HCT116 (cell line): Measurements from ENCODE around the gene IL6ST. TPM values are rescaled to one million over a fixed set of nuclear protein-coding genes. Genes with fewer than 3 reads are reported as not detected.

Experiments used
- ATAC-seq: fragments of 200-7000 bp; cut with Tn5 transposase; 2 replicates; pipeline ENCODE4 v1.9.1; 2020; ENCODE audit warnings: mild to moderate bottlenecking, moderate library complexity
- BruUV-seq: library from RNA; stranded (reverse); fragments of 400-500 nt; replicated peaks from 2 replicates; lab custom pipeline; 2021; lab: Mats Ljungman, UMichigan
- CTCF ChIA-PET: fragments of 300-600 bp; sonication (Branson Sonifier 250); formaldehyde crosslinking; loops from one replicate; lab custom pipeline; 2021; ENCODE audit warnings: antibody characterized with exemption; lab: Charles Lee
- POLR2A ChIA-PET: fragments of 300-600, 350-600 bp; sonication (Branson Sonifier 250); formaldehyde crosslinking; loops from one replicate; lab custom pipeline; 2021; ENCODE audit warnings: antibody characterized with exemption; lab: Charles Lee
- RAD21 ChIA-PET, 2 experiments: fragments of 300-600 bp; sonication (Branson Sonifier 250); formaldehyde crosslinking; loops; one replicate each; lab custom pipeline; 2023; ENCODE audit warnings: low total read pairs in 2 of 2; ENCODE audit not compliant: uncharacterized antibody in 2 of 2, unreplicated experiment in 2 of 2, low non-redundant PET in 1 of 2; lab: Charles Lee
- DNase-seq: peaks from one replicate; pipeline ENCODE4 v3.0.0-alpha.2; 2010; ENCODE audit warnings: low read depth, low spot score
- H2AFZ ChIP-seq: fragments of 200-600 bp; shearing (Covaris generic), sonication (generic); 2 replicates; pipeline ENCODE4 v1.6.1; 2017; ENCODE audit warnings: low read depth, mixed run types, mixed read lengths, antibody characterized with exemption, low read length; ENCODE audit not compliant: poor library complexity, severe bottlenecking
- H3K27ac ChIP-seq: 2 replicates; pipeline ENCODE4 v1.5.1; 2012; ENCODE audit warnings: low read depth, low read length
- H3K27me3 ChIP-seq: fragments of 200-600 bp; sonication (generic); 2 replicates; pipeline ENCODE4 v1.6.1; 2016; ENCODE audit warnings: mixed run types, low read length, mixed read lengths; ENCODE audit not compliant: insufficient read depth
- H3K36me3 ChIP-seq, 2 experiments: fragments of 200-500 bp in 1 of 2; fragments of 200-600 bp in 1 of 2; sonication (Bioruptor generic) in 1 of 2; sonication (generic) in 1 of 2; 2 replicates each; pipeline versions ENCODE4 v1.5.1 to v1.6.1; 2014 to 2016; ENCODE audit warnings: low read length in 2 of 2, inconsistent platforms in 1 of 2, mixed read lengths in 1 of 2, mixed run types in 1 of 2; ENCODE audit not compliant: insufficient read depth in 2 of 2, control insufficient read depth in 1 of 2
- H3K4me1 ChIP-seq, 2 experiments: fragments of 200-600 bp in 1 of 2; sonication (generic) in 1 of 2; 2 replicates each; pipeline versions ENCODE4 v1.5.1 to v1.6.1; 2012 to 2017; ENCODE audit warnings: low read length in 2 of 2, inconsistent platforms in 1 of 2, mild to moderate bottlenecking in 1 of 2, mixed read lengths in 1 of 2, mixed run types in 1 of 2, moderate library complexity in 1 of 2; ENCODE audit not compliant: insufficient read depth in 2 of 2, control insufficient read depth in 1 of 2
- H3K4me2 ChIP-seq: fragments of 200-600 bp; sonication (generic); 2 replicates; pipeline ENCODE4 v1.6.1; 2017; ENCODE audit warnings: mixed run types, low read length, mixed read lengths
- H3K4me3 ChIP-seq, 2 experiments: fragments of 200-600 bp in 1 of 2; sonication (generic) in 1 of 2; replicated peaks in 1 of 2; 2 replicates each; pipeline ENCODE4 v1.5.1; 2011 to 2016; ENCODE audit warnings: low read length in 2 of 2, control low read depth in 1 of 2, low read depth in 1 of 2, mild to moderate bottlenecking in 1 of 2, mixed read lengths in 1 of 2, mixed run types in 1 of 2
- H3K79me2 ChIP-seq: fragments of 200-600 bp; sonication (generic); 2 replicates; pipeline ENCODE4 v1.6.1; 2017; ENCODE audit warnings: mild to moderate bottlenecking, mixed run types, low read length, moderate library complexity, mixed read lengths; ENCODE audit not compliant: insufficient read depth
- H3K9ac ChIP-seq: fragments of 200-600 bp; sonication (generic); 2 replicates; pipeline ENCODE4 v1.6.1; 2016; ENCODE audit warnings: low read length, mixed read lengths
- H3K9me2 ChIP-seq: fragments of 200-600 bp; sonication (generic), shearing (Covaris generic); 2 replicates; pipeline ENCODE4 v1.6.1; 2017; ENCODE audit warnings: mixed run types, mild to moderate bottlenecking, moderate library complexity; ENCODE audit not compliant: insufficient read depth
- H3K9me3 ChIP-seq, 2 experiments: fragments of 200-500 bp in 1 of 2; fragments of 200-600 bp in 1 of 2; sonication (Bioruptor generic) in 1 of 2; sonication (generic) in 1 of 2; 2 replicates each; pipeline ENCODE4 v1.6.1; 2014 to 2017; ENCODE audit warnings: low read length in 2 of 2, mixed read lengths in 2 of 2, inconsistent platforms in 1 of 2, low read depth in 1 of 2, mild to moderate bottlenecking in 1 of 2, mixed run types in 1 of 2, moderate library complexity in 1 of 2; ENCODE audit not compliant: control insufficient read depth in 1 of 2, insufficient read depth in 1 of 2
- H4K20me1 ChIP-seq: fragments of 200-600 bp; sonication (generic), shearing (Covaris generic); 2 replicates; pipeline ENCODE4 v1.6.1; 2017; ENCODE audit warnings: mixed run types, mild to moderate bottlenecking, moderate library complexity; ENCODE audit not compliant: insufficient read depth
- CBX3 ChIP-seq: IDR thresholded peaks from 2 replicates; pipeline ENCODE4 v1.6.1; 2012; ENCODE audit warnings: low read depth
- CEBPB ChIP-seq: IDR thresholded peaks from 2 replicates; pipeline ENCODE4 v1.6.1; 2012; ENCODE audit warnings: low read depth
- ELF1 ChIP-seq: IDR thresholded peaks from 2 replicates; pipeline ENCODE4 v1.6.1; 2012; ENCODE audit warnings: low read depth, borderline replicate concordance
- EZH2 ChIP-seq: fragments of 200-600 bp; sonication (generic); IDR thresholded peaks from 2 replicates; pipeline ENCODE4 v1.6.1; 2017; ENCODE audit warnings: antibody characterized with exemption, mixed run types
- EZH2phosphoT487 ChIP-seq: fragments of 200-600 bp; IDR thresholded peaks from 2 replicates; pipeline ENCODE4 v1.6.1; 2018; ENCODE audit warnings: antibody characterized with exemption, borderline replicate concordance
- FOSL1 ChIP-seq: IDR thresholded peaks from 2 replicates; pipeline ENCODE4 v1.6.1; 2012; ENCODE audit warnings: low read depth
- JUND ChIP-seq: IDR thresholded peaks from 2 replicates; pipeline ENCODE4 v1.6.1; 2012
- POLR2AphosphoS5 ChIP-seq: IDR thresholded peaks from 2 replicates; pipeline ENCODE4 v1.6.1; 2011; ENCODE audit warnings: mild to moderate bottlenecking, low read depth, low read length, moderate library complexity
- RAD21 ChIP-seq: IDR thresholded peaks from 2 replicates; pipeline ENCODE4 v1.6.1; 2012; ENCODE audit warnings: low read depth, mild to moderate bottlenecking
- SIN3A ChIP-seq: IDR thresholded peaks from 2 replicates; pipeline ENCODE4 v1.6.1; 2012; ENCODE audit warnings: low read depth
- SRF ChIP-seq: IDR thresholded peaks from 2 replicates; pipeline ENCODE4 v1.6.1; 2012; ENCODE audit warnings: low read depth
- TCF7L2 ChIP-seq: IDR thresholded peaks from 2 replicates; pipeline ENCODE4 v1.7.0; 2011; ENCODE audit warnings: borderline replicate concordance, inconsistent platforms; ENCODE audit not compliant: insufficient read depth, insufficient read length; ENCODE audit errors: extremely low read depth
- YY1 ChIP-seq: IDR thresholded peaks from 2 replicates; pipeline ENCODE4 v1.6.1; 2011; ENCODE audit warnings: low read length, low read depth, moderate library complexity, mild to moderate bottlenecking; ENCODE audit not compliant: insufficient replicate concordance; ENCODE audit errors: extremely low read depth
- ZFX ChIP-seq: fragments of 450-650 bp; IDR thresholded peaks from 2 replicates; pipeline ENCODE4 v1.6.1; 2017
- ZNF274 ChIP-seq: fragments of 200-500 bp; sonication (Bioruptor generic); IDR thresholded peaks from 2 replicates; pipeline ENCODE4 v1.6.1; 2014; ENCODE audit warnings: mild to moderate bottlenecking, low read depth, low read length, inconsistent platforms
- intact Hi-C: fragments of 100-400 bp; cut with micrococcal nuclease; formaldehyde crosslinking; loops from 2 replicates; pipeline ENCODE4 v1.10.0; 2022
- total RNA-seq: library from RNA; stranded (reverse); gene quantifications from one replicate; pipeline ENCODE4 v1.2.1, GENCODE V29; 2021; ENCODE audit not compliant: unreplicated experiment
- TF ChIP-seq, protein P1 (sequence below): IDR thresholded peaks from 2 replicates; pipeline ENCODE4 v1.6.1; 2011; ENCODE audit warnings: mild to moderate bottlenecking, low read length, moderate library complexity; ENCODE audit not compliant: insufficient replicate concordance; ENCODE audit errors: extremely low read depth
- TF ChIP-seq, protein P2 (sequence below): IDR thresholded peaks from 2 replicates; pipeline ENCODE4 v1.6.1; 2012; ENCODE audit warnings: low read depth
- TF ChIP-seq, protein P3 (sequence below): IDR thresholded peaks from 2 replicates; pipeline ENCODE4 v1.6.1; 2012

The IL6ST gene
- total RNA-seq, 1 experiment from 2014 or later, result 26.5 TPM

DNA sequence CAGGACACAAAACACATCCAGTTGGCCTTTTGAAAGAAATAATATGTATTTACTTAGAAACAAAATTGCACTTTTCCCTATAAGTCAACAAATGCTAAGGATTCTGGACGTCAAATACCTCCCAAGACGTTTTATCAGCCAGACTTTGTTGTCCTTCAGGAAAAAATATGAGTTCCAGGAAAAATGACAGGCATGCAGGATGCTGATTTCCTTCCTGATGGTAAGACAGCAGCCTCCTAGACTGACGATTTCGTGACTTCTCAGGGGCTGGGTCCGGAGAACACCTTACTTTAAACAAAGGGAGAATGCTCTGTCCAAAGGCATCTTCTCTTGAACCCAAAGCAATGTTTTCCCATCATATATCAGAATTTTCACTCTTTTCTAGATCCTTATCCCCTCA lies 69.1 kb downstream of the IL6ST start:
- no peaks in the 10 kb centered on the region for H3K79me2 ChIP-seq

More for the DNA sequence above, 69.1 kb downstream of the IL6ST start:
- Histone ChIP-seq H3K4me3 (no peak overlapping the region), H2AFZ (no peak overlapping the region), H3K27me3 (no peaks in the 10 kb centered on the region), H3K36me3 (no peaks in the 10 kb centered on the region), H3K4me2 (no peak overlapping the region), H3K9ac (no peak overlapping the region), H3K27ac (no peak overlapping the region), H3K4me1 (no peaks in the 10 kb centered on the region), H3K9me3 (no peaks in the 10 kb centered on the region), H4K20me1 (no peaks in the 10 kb centered on the region), H3K9me2 (no peaks in the 10 kb centered on the region)
- RAD21 ChIA-PET, result no interaction called here
- BruUV-seq, result no TSS peak
- POLR2A ChIA-PET, result no interaction called here
- intact Hi-C loops, result loop anchor here (10.0 kb wide), 1 partner anchor 601 kb away; no protein-coding TSS in a partner anchor
- CTCF ChIA-PET, result no interaction called here
- TF ChIP-seq, protein P1, sequence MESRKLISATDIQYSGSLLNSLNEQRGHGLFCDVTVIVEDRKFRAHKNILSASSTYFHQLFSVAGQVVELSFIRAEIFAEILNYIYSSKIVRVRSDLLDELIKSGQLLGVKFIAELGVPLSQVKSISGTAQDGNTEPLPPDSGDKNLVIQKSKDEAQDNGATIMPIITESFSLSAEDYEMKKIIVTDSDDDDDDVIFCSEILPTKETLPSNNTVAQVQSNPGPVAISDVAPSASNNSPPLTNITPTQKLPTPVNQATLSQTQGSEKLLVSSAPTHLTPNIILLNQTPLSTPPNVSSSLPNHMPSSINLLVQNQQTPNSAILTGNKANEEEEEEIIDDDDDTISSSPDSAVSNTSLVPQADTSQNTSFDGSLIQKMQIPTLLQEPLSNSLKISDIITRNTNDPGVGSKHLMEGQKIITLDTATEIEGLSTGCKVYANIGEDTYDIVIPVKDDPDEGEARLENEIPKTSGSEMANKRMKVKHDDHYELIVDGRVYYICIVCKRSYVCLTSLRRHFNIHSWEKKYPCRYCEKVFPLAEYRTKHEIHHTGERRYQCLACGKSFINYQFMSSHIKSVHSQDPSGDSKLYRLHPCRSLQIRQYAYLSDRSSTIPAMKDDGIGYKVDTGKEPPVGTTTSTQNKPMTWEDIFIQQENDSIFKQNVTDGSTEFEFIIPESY, result no peak
- TF ChIP-seq ZFX, result no peak
- TF ChIP-seq EZH2, result no peak
- TF ChIP-seq POLR2AphosphoS5, result no peak
- TF ChIP-seq RAD21, result no peak
- TF ChIP-seq ZNF274, result no peak
- no peak for TF ChIP-seq YY1
- TF ChIP-seq, protein P2, sequence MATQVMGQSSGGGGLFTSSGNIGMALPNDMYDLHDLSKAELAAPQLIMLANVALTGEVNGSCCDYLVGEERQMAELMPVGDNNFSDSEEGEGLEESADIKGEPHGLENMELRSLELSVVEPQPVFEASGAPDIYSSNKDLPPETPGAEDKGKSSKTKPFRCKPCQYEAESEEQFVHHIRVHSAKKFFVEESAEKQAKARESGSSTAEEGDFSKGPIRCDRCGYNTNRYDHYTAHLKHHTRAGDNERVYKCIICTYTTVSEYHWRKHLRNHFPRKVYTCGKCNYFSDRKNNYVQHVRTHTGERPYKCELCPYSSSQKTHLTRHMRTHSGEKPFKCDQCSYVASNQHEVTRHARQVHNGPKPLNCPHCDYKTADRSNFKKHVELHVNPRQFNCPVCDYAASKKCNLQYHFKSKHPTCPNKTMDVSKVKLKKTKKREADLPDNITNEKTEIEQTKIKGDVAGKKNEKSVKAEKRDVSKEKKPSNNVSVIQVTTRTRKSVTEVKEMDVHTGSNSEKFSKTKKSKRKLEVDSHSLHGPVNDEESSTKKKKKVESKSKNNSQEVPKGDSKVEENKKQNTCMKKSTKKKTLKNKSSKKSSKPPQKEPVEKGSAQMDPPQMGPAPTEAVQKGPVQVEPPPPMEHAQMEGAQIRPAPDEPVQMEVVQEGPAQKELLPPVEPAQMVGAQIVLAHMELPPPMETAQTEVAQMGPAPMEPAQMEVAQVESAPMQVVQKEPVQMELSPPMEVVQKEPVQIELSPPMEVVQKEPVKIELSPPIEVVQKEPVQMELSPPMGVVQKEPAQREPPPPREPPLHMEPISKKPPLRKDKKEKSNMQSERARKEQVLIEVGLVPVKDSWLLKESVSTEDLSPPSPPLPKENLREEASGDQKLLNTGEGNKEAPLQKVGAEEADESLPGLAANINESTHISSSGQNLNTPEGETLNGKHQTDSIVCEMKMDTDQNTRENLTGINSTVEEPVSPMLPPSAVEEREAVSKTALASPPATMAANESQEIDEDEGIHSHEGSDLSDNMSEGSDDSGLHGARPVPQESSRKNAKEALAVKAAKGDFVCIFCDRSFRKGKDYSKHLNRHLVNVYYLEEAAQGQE, result no peak
- TF ChIP-seq CBX3, result no peak
- TF ChIP-seq FOSL1, result no peak
- no peak for TF ChIP-seq TCF7L2
- no peak for TF ChIP-seq SRF
- TF ChIP-seq, protein P3, sequence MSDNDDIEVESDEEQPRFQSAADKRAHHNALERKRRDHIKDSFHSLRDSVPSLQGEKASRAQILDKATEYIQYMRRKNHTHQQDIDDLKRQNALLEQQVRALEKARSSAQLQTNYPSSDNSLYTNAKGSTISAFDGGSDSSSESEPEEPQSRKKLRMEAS, result no peak
- no peak for TF ChIP-seq ELF1
- TF ChIP-seq SIN3A, result no peak
- TF ChIP-seq JUND, result no peak
- no peak for TF ChIP-seq CEBPB
- no peak for TF ChIP-seq EZH2phosphoT487
- DNase-seq (no peak), ATAC-seq (no peak)
